GM19240 (cell line): ENCODE data around the gene OGFOD3.

Experiments
- DNase-seq: peaks from one replicate; pipeline ENCODE4 v3.0.0; 2011; ENCODE audit warnings: low spot score; ENCODE audit not compliant: insufficient read length

Gene OGFOD3

GRCh38 chr17:82446649-82447048 lies 28.3 kb upstream of the OGFOD3 start:
- no peak for DNase-seq

GRCh38 chr17:82446124-82446523 lies 27.7 kb upstream of the OGFOD3 start:
- DNase-seq, result no peak

GRCh38 chr17:82445542-82445941 lies 27.2 kb upstream of the OGFOD3 start:
- no peak for DNase-seq

- no peak for DNase-seq
Measured at GRCh38 chr17:82444941-82445521, 26.6 kb upstream of the OGFOD3 start.

- no peak for DNase-seq
Measured at GRCh38 chr17:82444284-82444893, 26.0 kb upstream of the OGFOD3 start.

- DNase-seq, result no peak
Measured at GRCh38 chr17:82443465-82444283, 25.3 kb upstream of the OGFOD3 start.

- DNase-seq, result no peak
Measured at GRCh38 chr17:82442643-82443464, 24.5 kb upstream of the OGFOD3 start.

- DNase-seq, result no peak
Measured at GRCh38 chr17:82441691-82442487, 23.5 kb upstream of the OGFOD3 start.

- DNase-seq, result no peak
Measured at GRCh38 chr17:82440991-82441627, 22.7 kb upstream of the OGFOD3 start.

GRCh38 chr17:82440469-82440981 lies 22.1 kb upstream of the OGFOD3 start:
- no peak for DNase-seq

- DNase-seq, result no peak
Measured at GRCh38 chr17:82439829-82440365, 21.5 kb upstream of the OGFOD3 start.

GRCh38 chr17:82439194-82439828 lies 20.9 kb upstream of the OGFOD3 start:
- no peak for DNase-seq

GRCh38 chr17:82438401-82439193 lies 20.2 kb upstream of the OGFOD3 start:
- no peak for DNase-seq

- no peak for DNase-seq
Measured at GRCh38 chr17:82437325-82437668, 18.9 kb upstream of the OGFOD3 start.

GRCh38 chr17:82436601-82437324 lies 18.4 kb upstream of the OGFOD3 start:
- no peak for DNase-seq

GRCh38 chr17:82435601-82436583 lies 17.5 kb upstream of the OGFOD3 start:
- no peak for DNase-seq

GRCh38 chr17:82435103-82435502 lies 16.7 kb upstream of the OGFOD3 start:
- DNase-seq, result no peak
